Mesenchymal stem cell (in vitro differentiated cells and primary cell): ENCODE measurements around the gene PCDHB11.
"Not testable (repeated sequence)": the region's sequence is repeated elsewhere in the genome, so short reads cannot be mapped to it uniquely, and the experiment has no call there.

Experiments used
- DNase-seq: peaks from one replicate; pipeline ENCODE4 v3.0.0-alpha.2; 2013
- H2AFZ ChIP-seq: one replicate; pipeline ENCODE4 v1.6.1; 2013; ENCODE audit warnings: low read depth, mild to moderate bottlenecking, control low read depth, inconsistent platforms, low read length, moderate library complexity
- H2AK5ac ChIP-seq: 2 replicates; pipeline ENCODE4 v1.6.1; 2013; ENCODE audit warnings: low read length, moderate library complexity, mild to moderate bottlenecking, inconsistent platforms; ENCODE audit not compliant: severe bottlenecking
- H2BK120ac ChIP-seq: one replicate; pipeline ENCODE4 v1.6.1; 2013; ENCODE audit warnings: low read depth, mild to moderate bottlenecking, inconsistent platforms, low read length, moderate library complexity
- H2BK12ac ChIP-seq, 2 experiments: one replicate each; pipeline ENCODE4 v1.6.1; 2013; ENCODE audit warnings: inconsistent platforms in 2 of 2, low read length in 2 of 2, mild to moderate bottlenecking in 2 of 2, moderate library complexity in 2 of 2, control low read depth in 1 of 2
- H2BK15ac ChIP-seq: one replicate; pipeline ENCODE4 v1.6.1; 2013; ENCODE audit warnings: mild to moderate bottlenecking, low read depth, inconsistent platforms; ENCODE audit not compliant: poor library complexity, severe bottlenecking
- H2BK5ac ChIP-seq: 2 replicates; pipeline ENCODE4 v1.6.1; 2013; ENCODE audit warnings: low read depth, mild to moderate bottlenecking, low read length, control low read depth, inconsistent platforms; ENCODE audit not compliant: poor library complexity, severe bottlenecking
- H3K14ac ChIP-seq, 2 experiments: one replicate each; pipeline ENCODE4 v1.6.1; 2013; ENCODE audit warnings: inconsistent platforms in 2 of 2, low read length in 2 of 2, control low read depth in 1 of 2, mild to moderate bottlenecking in 1 of 2, moderate library complexity in 1 of 2
- H3K18ac ChIP-seq, 2 experiments: one replicate each; pipeline ENCODE4 v1.6.1; 2013; ENCODE audit warnings: inconsistent platforms in 2 of 2, low read length in 2 of 2, control low read depth in 1 of 2, low read depth in 1 of 2, mild to moderate bottlenecking in 1 of 2
- H3K23ac ChIP-seq, 2 experiments: one replicate each; pipeline ENCODE4 v1.6.1; 2013; ENCODE audit warnings: inconsistent platforms in 2 of 2, low read length in 2 of 2, mild to moderate bottlenecking in 2 of 2, moderate library complexity in 2 of 2, control low read depth in 1 of 2
- H3K27ac ChIP-seq: 2 replicates; pipeline ENCODE4 v1.5.1; 2013; ENCODE audit warnings: mild to moderate bottlenecking, moderate library complexity, low read length, control low read depth, inconsistent platforms; ENCODE audit not compliant: poor library complexity, severe bottlenecking
- H3K27me3 ChIP-seq, 2 experiments: 2 replicates each; pipeline versions ENCODE4 v1.6.1 to v1.7.0; 2013; ENCODE audit warnings: low read length in 2 of 2, mild to moderate bottlenecking in 2 of 2, moderate library complexity in 2 of 2, control low read depth in 1 of 2, inconsistent platforms in 1 of 2; ENCODE audit not compliant: control insufficient read depth in 1 of 2, insufficient read depth in 1 of 2
- H3K36me3 ChIP-seq, 2 experiments: 2 replicates each; pipeline versions ENCODE4 v1.6.1 to v1.7.0; 2013; ENCODE audit warnings: low read length in 2 of 2, control low read depth in 1 of 2, inconsistent platforms in 1 of 2, low read depth in 1 of 2, mild to moderate bottlenecking in 1 of 2; ENCODE audit not compliant: insufficient read depth in 2 of 2, control insufficient read depth in 1 of 2
- H3K4ac ChIP-seq, 2 experiments: one replicate each; pipeline ENCODE4 v1.6.1; 2013; ENCODE audit warnings: inconsistent platforms in 2 of 2, low read length in 2 of 2, mild to moderate bottlenecking in 2 of 2, moderate library complexity in 2 of 2, control low read depth in 1 of 2, low read depth in 1 of 2
- H3K4me1 ChIP-seq: 2 replicates; pipeline ENCODE4 v1.6.1; 2013; ENCODE audit warnings: low read depth, low read length, control low read depth; ENCODE audit not compliant: control insufficient read depth, insufficient read depth
- H3K4me2 ChIP-seq: 2 replicates; pipeline ENCODE4 v1.6.1; 2013; ENCODE audit warnings: low read length, mild to moderate bottlenecking, inconsistent platforms; ENCODE audit not compliant: poor library complexity, severe bottlenecking
- H3K4me3 ChIP-seq, 2 experiments: 2 replicates each; pipeline versions ENCODE4 v1.5.1 to v1.7.0; 2013; ENCODE audit warnings: low read length in 2 of 2, mild to moderate bottlenecking in 2 of 2, control low read depth in 1 of 2, low read depth in 1 of 2; ENCODE audit not compliant: insufficient read depth in 1 of 2
- H3K79me1 ChIP-seq: replicated peaks from 2 replicates; pipeline ENCODE4 v1.6.1; 2013; ENCODE audit warnings: mild to moderate bottlenecking, control low read depth, low read length, inconsistent platforms; ENCODE audit not compliant: poor library complexity, severe bottlenecking
- H3K9ac ChIP-seq: 2 replicates; pipeline ENCODE4 v1.7.0; 2013; ENCODE audit warnings: mild to moderate bottlenecking, low read length, moderate library complexity
- H3K9me3 ChIP-seq: 2 replicates; pipeline ENCODE4 v1.7.0; 2013; ENCODE audit warnings: mild to moderate bottlenecking, low read length; ENCODE audit not compliant: control insufficient read depth
- H4K8ac ChIP-seq: one replicate; pipeline ENCODE4 v1.6.1; 2013; ENCODE audit warnings: inconsistent platforms, mild to moderate bottlenecking, low read length, moderate library complexity
- H4K91ac ChIP-seq: one replicate; pipeline ENCODE4 v1.6.1; 2013; ENCODE audit warnings: mild to moderate bottlenecking, low read length, inconsistent platforms
- WGBS: methylation state at CpG from one replicate; pipeline ENCODE4 v1.1.7; 2013; ENCODE audit warnings: mixed read lengths; 5-methylcytosine and 5-hydroxymethylcytosine counted together

PCDHB11 gene

DNA sequence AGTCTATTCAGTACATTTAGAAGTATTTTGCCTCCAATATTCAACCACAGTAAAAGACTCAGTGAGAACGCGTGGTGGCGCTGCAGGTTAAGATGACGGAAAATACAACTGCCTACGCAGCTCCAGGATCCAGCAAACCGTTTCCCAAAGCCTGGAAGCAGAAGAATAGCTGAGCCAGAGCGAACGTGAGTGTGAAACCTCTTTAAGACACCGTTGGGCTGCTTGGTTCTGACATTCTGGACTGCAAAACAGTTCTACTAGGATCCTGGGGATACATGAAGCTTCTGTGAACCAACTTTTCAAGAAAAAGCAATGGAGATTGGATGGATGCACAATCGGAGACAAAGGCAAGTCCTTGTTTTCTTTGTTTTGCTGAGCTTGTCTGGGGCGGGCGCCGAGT, 17.2 kb upstream of the PCDHB11 start, which contains the start of gene PCDHB16:
Gene PCDHB16 (plus strand): TSS at position 140 of the 400 bp plus-strand sequence. CDS start 173 bp downstream, at position 313.
- Histone ChIP-seq H3K9ac (peak within 1 kb of the TSS; percentile 73), H3K27me3 (no peaks in the 10 kb centered on the region), H3K4ac (no peak within 1 kb of the TSS), H3K4me1 (no peaks in the 10 kb centered on the region), H3K9me3 (peaks cover 53% of the 10 kb centered on the region), H4K8ac (no peak within 1 kb of the TSS), H2BK15ac (no peak within 1 kb of the TSS), H3K14ac (no peak within 1 kb of the TSS), H3K23ac (no peak within 1 kb of the TSS), H4K91ac (no peak within 1 kb of the TSS), H2AFZ (no peak within 1 kb of the TSS), H2BK12ac (no peak within 1 kb of the TSS), H3K4me3 (peak within 1 kb of the TSS in 1 of 2 experiments; percentile 57), H3K36me3 (no peaks in the 10 kb centered on the region), H2BK5ac (no peak within 1 kb of the TSS), H3K18ac (no peak within 1 kb of the TSS), H3K4me2 (no peak within 1 kb of the TSS), H2BK120ac (no peak within 1 kb of the TSS), H3K27ac (no peak within 1 kb of the TSS), H2AK5ac (no peak within 1 kb of the TSS), H3K79me1 (no peaks in the 10 kb centered on the region)
- DNase-seq, result no peak
- WGBS, result 51% methylated on average over 13 of the region's 13 CpGs

DNA sequence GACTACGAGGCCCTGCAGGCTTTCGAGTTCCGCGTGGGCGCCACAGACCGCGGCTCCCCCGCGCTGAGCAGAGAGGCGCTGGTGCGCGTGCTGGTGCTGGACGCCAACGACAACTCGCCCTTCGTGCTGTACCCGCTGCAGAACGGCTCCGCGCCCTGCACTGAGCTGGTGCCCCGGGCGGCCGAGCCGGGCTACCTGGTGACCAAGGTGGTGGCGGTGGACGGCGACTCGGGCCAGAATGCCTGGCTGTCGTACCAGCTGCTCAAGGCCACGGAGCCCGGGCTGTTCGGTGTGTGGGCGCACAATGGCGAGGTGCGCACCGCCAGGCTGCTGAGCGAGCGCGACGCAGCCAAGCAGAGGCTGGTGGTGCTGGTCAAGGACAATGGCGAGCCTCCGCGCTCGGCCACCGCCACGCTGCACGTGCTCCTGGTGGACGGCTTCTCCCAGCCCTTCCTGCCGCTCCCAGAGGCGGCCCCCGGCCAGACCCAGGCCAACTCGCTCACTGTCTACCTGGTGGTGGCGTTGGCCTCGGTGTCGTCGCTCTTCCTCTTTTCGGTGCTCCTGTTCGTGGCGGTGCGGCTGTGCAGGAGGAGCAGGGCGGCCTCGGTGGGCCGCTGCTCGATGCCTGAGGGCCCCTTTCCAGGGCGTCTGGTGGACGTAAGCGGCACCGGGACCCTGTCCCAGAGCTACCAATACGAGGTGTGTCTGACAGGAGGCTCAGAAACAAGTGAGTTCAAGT, 15.1 kb upstream of the PCDHB11 start:
- not testable (repeated sequence) for H2AFZ ChIP-seq, H3K4me2 ChIP-seq, H3K18ac ChIP-seq, H4K8ac ChIP-seq, H3K4ac ChIP-seq, H2AK5ac ChIP-seq, H4K91ac ChIP-seq, H3K23ac ChIP-seq, H3K9ac ChIP-seq, H3K4me1 ChIP-seq, H3K27me3 ChIP-seq, H3K27ac ChIP-seq, H3K79me1 ChIP-seq, H3K14ac ChIP-seq, DNase-seq, H2BK120ac ChIP-seq, H3K36me3 ChIP-seq, H2BK15ac ChIP-seq, H2BK12ac ChIP-seq, H2BK5ac ChIP-seq, H3K4me3 ChIP-seq
- 96% methylated on average over 21 of the region's 69 CpGs for whole genome bisulfite sequencing
- H3K9me3 ChIP-seq, result peaks cover 40% of the 10 kb centered on the region

DNA sequence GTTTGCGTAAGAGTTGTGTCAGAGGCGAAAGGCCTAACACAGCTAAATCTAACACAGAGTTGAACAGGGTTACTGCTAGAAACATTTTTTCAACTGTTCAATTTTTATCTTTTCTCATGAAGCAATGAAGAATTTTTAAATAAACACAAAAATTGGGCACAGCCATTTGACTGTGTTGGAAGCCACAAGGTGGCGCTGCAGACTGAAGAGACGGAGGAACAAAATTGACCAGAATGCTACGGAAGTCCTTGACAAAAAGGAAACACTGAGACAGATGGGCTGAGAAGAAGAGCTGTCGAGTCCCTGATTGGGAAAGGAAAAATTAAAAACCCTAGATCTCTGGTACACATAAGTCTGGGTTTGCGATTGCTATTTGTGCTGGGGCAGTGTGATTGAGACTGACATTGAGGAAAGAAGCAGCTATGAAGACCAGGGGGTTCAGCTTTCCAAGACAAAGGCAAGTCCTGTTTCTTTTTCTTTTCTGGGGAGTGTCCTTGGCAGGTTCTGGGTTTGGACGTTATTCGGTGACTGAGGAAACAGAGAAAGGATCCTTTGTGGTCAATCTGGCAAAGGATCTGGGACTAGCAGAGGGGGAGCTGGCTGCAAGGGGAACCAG, 12.4 kb upstream of the PCDHB11 start, which contains the start of gene PCDHB9:
Gene PCDHB9 (plus strand): TSS at position 265 of the 616 bp plus-strand sequence. CDS start 158 bp downstream, at position 423.
- no peaks in the 10 kb centered on the region for H3K36me3 ChIP-seq

DNA sequence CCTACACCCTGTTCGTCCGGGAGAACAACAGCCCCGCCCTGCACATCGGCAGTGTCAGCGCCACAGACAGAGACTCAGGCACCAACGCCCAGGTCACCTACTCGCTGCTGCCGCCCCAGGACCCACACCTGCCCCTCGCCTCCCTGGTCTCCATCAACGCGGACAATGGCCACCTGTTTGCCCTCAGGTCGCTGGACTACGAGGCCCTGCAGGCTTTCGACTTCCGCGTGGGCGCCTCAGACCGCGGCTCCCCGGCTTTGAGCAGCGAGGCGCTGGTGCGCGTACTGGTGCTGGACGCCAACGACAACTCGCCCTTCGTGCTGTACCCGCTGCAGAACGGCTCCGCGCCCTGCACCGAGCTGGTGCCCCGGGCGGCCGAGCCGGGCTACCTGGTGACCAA, 10.7 kb upstream of the PCDHB11 start:
- H3K4me1 ChIP-seq, H2BK5ac ChIP-seq, H4K91ac ChIP-seq, H2BK12ac ChIP-seq, H2AFZ ChIP-seq, H3K4me2 ChIP-seq, H3K36me3 ChIP-seq, H3K4me3 ChIP-seq, H2BK15ac ChIP-seq, H4K8ac ChIP-seq, DNase-seq, H3K4ac ChIP-seq, H3K79me1 ChIP-seq, H3K18ac ChIP-seq, H2BK120ac ChIP-seq, H3K27me3 ChIP-seq, H3K14ac ChIP-seq, H3K23ac ChIP-seq, H2AK5ac ChIP-seq, H3K9ac ChIP-seq, H3K27ac ChIP-seq: not testable (repeated sequence)
- H3K9me3 ChIP-seq, result peaks cover 43% of the 10 kb centered on the region
- 91% methylated on average over 6 of the region's 37 CpGs for WGBS

More for the DNA sequence above, 12.4 kb upstream of the PCDHB11 start, which contains the start of gene PCDHB9:
- Histone ChIP-seq H3K14ac (no peak within 1 kb of the TSS), H3K9me3 (peaks cover 45% of the 10 kb centered on the region), H3K4me3 (peak within 1 kb of the TSS in 1 of 2 experiments; percentile 51), H3K4ac (no peak within 1 kb of the TSS), H3K4me2 (no peak within 1 kb of the TSS), H2BK120ac (no peak within 1 kb of the TSS), H2BK5ac (no peak within 1 kb of the TSS), H3K23ac (no peak within 1 kb of the TSS), H3K18ac (no peak within 1 kb of the TSS), H3K79me1 (no peaks in the 10 kb centered on the region), H3K4me1 (no peaks in the 10 kb centered on the region), H2BK15ac (no peak within 1 kb of the TSS), H3K9ac (no peak within 1 kb of the TSS), H2AFZ (no peak within 1 kb of the TSS), H4K91ac (no peak within 1 kb of the TSS), H3K27me3 (no peaks in the 10 kb centered on the region), H2AK5ac (no peak within 1 kb of the TSS), H3K27ac (no peak within 1 kb of the TSS), H4K8ac (no peak within 1 kb of the TSS), H2BK12ac (no peak within 1 kb of the TSS)
- peak; percentile 32 for DNase-seq
- 49% methylated on average over 6 of the region's 9 CpGs for WGBS
